K562 (cell line): ENCODE data around the gene C4A. TPM values are rescaled to one million over a fixed set of nuclear protein-coding genes. Genes with fewer than 3 reads are reported as not detected.
A peak's percentile ranks its signal among the peaks of the same experiment; 100 is the strongest.

Experiments
- ELF4 ChIP-seq: fragments of 450-650 bp; formaldehyde crosslinking; IDR thresholded peaks from 2 replicates; pipeline ENCODE4 v1.4.0; 2022; ENCODE audit warnings: missing genetic modification characterization
- FOS ChIP-seq: IDR thresholded peaks from 3 replicates; pipeline ENCODE4 v1.6.1; 2011; ENCODE audit not compliant: insufficient read length; ENCODE audit errors: extremely low read depth
- HDAC1 ChIP-seq, 2 experiments: fragments of 450-650 bp; IDR thresholded peaks; 2 replicates each; pipeline ENCODE4 v1.6.1; 2016 to 2017; ENCODE audit warnings: inconsistent platforms in 1 of 2, mild to moderate bottlenecking in 1 of 2, moderate library complexity in 1 of 2
- HDAC8 ChIP-seq: fragments of 450-650 bp; IDR thresholded peaks from 2 replicates; pipeline ENCODE4 v1.6.1; 2016; ENCODE audit warnings: mild to moderate bottlenecking, missing genetic modification characterization, moderate library complexity, missing compliant biosample characterization
- HSF4 ChIP-seq: fragments of 250-450 bp; sonication (Bioruptor Pico); IDR thresholded peaks from 2 replicates; pipeline ENCODE4 v2.1.2; 2022; ENCODE audit warnings: mild to moderate bottlenecking, moderate library complexity, borderline replicate concordance
- KLF1 ChIP-seq: fragments of 450-650 bp; IDR thresholded peaks from 2 replicates; pipeline ENCODE4 v1.6.1; 2016; ENCODE audit warnings: missing genetic modification characterization, missing compliant biosample characterization
- MBD2 ChIP-seq: sonication (generic); IDR thresholded peaks from 2 replicates; pipeline ENCODE4 v1.6.1; 2016; ENCODE audit warnings: low read depth, borderline replicate concordance
- NRF1 ChIP-seq, 2 experiments: fragments of 450-650 bp; IDR thresholded peaks in 1 of 2; conservative IDR thresholded peaks in 1 of 2; 2 replicates each; pipeline ENCODE4 v1.6.1; 2014; ENCODE audit warnings: mild to moderate bottlenecking in 2 of 2
- OTX1 ChIP-seq: fragments of 450-650 bp; formaldehyde crosslinking; IDR thresholded peaks from 2 replicates; pipeline ENCODE4 v1.4.0; 2022; ENCODE audit warnings: mild to moderate bottlenecking
- TBP ChIP-seq: optimal IDR thresholded peaks from 2 replicates; pipeline ENCODE3; 2011; ENCODE audit warnings: low read depth, low read length, improper control_type of control experiment
- TEAD4 ChIP-seq, 2 experiments: sonication (generic) in 1 of 2; formaldehyde crosslinking in 1 of 2; IDR thresholded peaks; 2 replicates each; pipeline versions ENCODE4 v1.6.1 to v1.8.0; 2012 to 2022; ENCODE audit warnings: borderline replicate concordance in 1 of 2, inconsistent platforms in 1 of 2, low read length in 1 of 2, mild to moderate bottlenecking in 1 of 2, missing genetic modification reagents in 1 of 2
- TRIM24 ChIP-seq, 2 experiments: fragments of 450-650 bp; IDR thresholded peaks; 2 replicates each; pipeline ENCODE4 v1.6.1; 2016
- YBX1 ChIP-seq: fragments of 450-650 bp; IDR thresholded peaks from 2 replicates; pipeline ENCODE4 v1.7.1; 2016; ENCODE audit warnings: mild to moderate bottlenecking
- ZNF511 ChIP-seq: sonication (generic); formaldehyde crosslinking; IDR thresholded peaks from 2 replicates; pipeline ENCODE4 v1.8.0; 2022; ENCODE audit warnings: mild to moderate bottlenecking, missing genetic modification reagents
- polyA plus RNA-seq, 8 experiments: library from polyadenylated mRNA; depleted of rRNA in 4 of 8; stranded (reverse) in 5 of 8; unstranded in 3 of 8; fragments of >200 nt; fragmentation: Nextera tagmentation in 2 of 8; fragmentation: Illumina TruSeq in 1 of 8; extraction: Ambion mirVana in 2 of 8; extraction: Trizol in 1 of 8; gene quantifications; 2 replicates each; pipeline versions ENCODE4 v1.2.1 to v1.2.3, GENCODE V29; 2011 to 2014; ENCODE audit warnings: inconsistent platforms in 1 of 8, missing spikeins in 1 of 8
- total RNA-seq, 7 experiments: library from RNA; depleted of rRNA in 6 of 7; stranded (reverse); fragments of >200 nt in 6 of 7; fragmentation: Illumina TruSeq in 2 of 7; extraction: Trizol in 2 of 7; gene quantifications; 2 replicates each; pipeline versions ENCODE4 v1.2.1 to v1.2.3, GENCODE V29; 2011 to 2021; ENCODE audit warnings: low replicate concordance in 1 of 7
- TF ChIP-seq, protein P1 (sequence below): fragments of 450-650 bp; IDR thresholded peaks from 2 replicates; pipeline ENCODE4 v1.6.1; 2016; ENCODE audit warnings: low read depth
- TF ChIP-seq, protein P2 (sequence below): fragments of 450-650 bp; IDR thresholded peaks from 2 replicates; pipeline ENCODE4 v1.7.0; 2016; ENCODE audit warnings: borderline replicate concordance
- TF ChIP-seq, protein P3 (sequence below): sonication (generic); formaldehyde crosslinking; IDR thresholded peaks from 2 replicates; pipeline ENCODE4 v1.8.0; 2022; ENCODE audit warnings: mild to moderate bottlenecking, missing genetic modification reagents

Gene C4A
- total and polyA plus RNA-seq, 9 of the 15 experiments (the other 6 are each of a cell fraction or from before 2014, with no cell fraction given), result 0.27 to 7.6 (median 5.0) TPM

GRCh38 chr6:31972709-31973350, 9.0 kb upstream of the C4A start (continued):
- TF ChIP-seq, protein P1, sequence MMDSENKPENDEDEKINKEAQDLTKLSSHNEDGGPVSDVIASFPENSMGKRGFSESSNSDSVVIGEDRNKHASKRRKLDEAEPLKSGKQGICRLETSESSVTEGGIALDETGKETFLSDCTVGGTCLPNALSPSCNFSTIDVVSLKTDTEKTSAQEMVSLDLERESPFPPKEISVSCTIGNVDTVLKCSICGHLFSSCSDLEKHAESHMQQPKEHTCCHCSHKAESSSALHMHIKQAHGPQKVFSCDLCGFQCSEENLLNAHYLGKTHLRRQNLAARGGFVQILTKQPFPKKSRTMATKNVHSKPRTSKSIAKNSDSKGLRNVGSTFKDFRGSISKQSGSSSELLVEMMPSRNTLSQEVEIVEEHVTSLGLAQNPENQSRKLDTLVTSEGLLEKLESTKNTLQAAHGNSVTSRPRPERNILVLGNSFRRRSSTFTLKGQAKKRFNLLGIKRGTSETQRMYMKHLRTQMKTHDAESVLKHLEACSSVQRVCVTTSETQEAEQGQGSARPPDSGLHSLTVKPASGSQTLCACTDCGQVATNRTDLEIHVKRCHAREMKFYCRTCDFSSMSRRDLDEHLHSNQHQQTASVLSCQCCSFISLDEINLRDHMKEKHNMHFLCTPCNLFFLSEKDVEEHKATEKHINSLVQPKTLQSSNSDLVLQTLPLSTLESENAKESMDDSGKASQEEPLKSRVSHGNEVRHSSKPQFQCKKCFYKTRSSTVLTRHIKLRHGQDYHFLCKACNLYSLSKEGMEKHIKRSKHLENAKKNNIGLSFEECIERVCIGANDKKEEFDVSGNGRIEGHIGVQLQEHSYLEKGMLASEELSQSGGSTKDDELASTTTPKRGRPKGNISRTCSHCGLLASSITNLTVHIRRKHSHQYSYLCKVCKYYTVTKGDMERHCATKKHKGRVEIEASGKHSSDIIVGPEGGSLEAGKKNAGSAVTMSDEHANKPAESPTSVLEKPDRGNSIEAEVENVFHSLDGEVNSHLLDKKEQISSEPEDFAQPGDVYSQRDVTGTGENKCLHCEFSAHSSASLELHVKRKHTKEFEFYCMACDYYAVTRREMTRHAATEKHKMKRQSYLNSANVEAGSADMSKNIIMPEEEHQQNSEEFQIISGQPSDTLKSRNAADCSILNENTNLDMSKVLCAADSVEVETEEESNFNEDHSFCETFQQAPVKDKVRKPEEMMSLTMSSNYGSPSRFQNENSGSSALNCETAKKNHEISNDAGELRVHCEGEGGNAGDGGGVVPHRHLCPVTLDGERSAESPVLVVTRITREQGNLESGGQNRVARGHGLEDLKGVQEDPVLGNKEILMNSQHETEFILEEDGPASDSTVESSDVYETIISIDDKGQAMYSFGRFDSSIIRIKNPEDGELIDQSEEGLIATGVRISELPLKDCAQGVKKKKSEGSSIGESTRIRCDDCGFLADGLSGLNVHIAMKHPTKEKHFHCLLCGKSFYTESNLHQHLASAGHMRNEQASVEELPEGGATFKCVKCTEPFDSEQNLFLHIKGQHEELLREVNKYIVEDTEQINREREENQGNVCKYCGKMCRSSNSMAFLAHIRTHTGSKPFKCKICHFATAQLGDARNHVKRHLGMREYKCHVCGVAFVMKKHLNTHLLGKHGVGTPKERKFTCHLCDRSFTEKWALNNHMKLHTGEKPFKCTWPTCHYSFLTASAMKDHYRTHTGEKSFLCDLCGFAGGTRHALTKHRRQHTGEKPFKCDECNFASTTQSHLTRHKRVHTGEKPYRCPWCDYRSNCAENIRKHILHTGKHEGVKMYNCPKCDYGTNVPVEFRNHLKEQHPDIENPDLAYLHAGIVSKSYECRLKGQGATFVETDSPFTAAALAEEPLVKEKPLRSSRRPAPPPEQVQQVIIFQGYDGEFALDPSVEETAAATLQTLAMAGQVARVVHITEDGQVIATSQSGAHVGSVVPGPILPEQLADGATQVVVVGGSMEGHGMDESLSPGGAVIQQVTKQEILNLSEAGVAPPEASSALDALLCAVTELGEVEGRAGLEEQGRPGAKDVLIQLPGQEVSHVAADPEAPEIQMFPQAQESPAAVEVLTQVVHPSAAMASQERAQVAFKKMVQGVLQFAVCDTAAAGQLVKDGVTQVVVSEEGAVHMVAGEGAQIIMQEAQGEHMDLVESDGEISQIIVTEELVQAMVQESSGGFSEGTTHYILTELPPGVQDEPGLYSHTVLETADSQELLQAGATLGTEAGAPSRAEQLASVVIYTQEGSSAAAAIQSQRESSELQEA, result peak; percentile 41; the same call in 1 of the 2 replicates
- peak in 1 of 2 experiments; percentile 81; a peak in 2 of 4 replicates for TF ChIP-seq HDAC1 (IDR thresholded peaks at IDR 0.05)
- TF ChIP-seq, protein P2, sequence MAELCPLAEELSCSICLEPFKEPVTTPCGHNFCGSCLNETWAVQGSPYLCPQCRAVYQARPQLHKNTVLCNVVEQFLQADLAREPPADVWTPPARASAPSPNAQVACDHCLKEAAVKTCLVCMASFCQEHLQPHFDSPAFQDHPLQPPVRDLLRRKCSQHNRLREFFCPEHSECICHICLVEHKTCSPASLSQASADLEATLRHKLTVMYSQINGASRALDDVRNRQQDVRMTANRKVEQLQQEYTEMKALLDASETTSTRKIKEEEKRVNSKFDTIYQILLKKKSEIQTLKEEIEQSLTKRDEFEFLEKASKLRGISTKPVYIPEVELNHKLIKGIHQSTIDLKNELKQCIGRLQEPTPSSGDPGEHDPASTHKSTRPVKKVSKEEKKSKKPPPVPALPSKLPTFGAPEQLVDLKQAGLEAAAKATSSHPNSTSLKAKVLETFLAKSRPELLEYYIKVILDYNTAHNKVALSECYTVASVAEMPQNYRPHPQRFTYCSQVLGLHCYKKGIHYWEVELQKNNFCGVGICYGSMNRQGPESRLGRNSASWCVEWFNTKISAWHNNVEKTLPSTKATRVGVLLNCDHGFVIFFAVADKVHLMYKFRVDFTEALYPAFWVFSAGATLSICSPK, result 0 out of 2 replicates have a peak, but pooled peaks have one; percentile 28
- TF ChIP-seq TRIM24 (IDR thresholded peaks at IDR 0.05), result peak in 1 of 2 experiments; percentile 14; a peak in 1 of 4 replicates
- TF ChIP-seq ELF4, result peak; percentile 93
- TF ChIP-seq, protein P3, sequence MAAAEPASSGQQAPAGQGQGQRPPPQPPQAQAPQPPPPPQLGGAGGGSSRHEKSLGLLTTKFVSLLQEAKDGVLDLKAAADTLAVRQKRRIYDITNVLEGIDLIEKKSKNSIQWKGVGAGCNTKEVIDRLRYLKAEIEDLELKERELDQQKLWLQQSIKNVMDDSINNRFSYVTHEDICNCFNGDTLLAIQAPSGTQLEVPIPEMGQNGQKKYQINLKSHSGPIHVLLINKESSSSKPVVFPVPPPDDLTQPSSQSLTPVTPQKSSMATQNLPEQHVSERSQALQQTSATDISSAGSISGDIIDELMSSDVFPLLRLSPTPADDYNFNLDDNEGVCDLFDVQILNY (CRISPR knock-in tag), result no peak; the same call in none of the 2 replicates
- TF ChIP-seq OTX1 (CRISPR knock-in tag), result peak; percentile 87
- TF ChIP-seq YBX1, result no peak
- no peak for TF ChIP-seq KLF1
- peak; percentile 91; the same call in 1 of the 2 replicates for TF ChIP-seq ZNF511 (CRISPR knock-in tag)
- no peak for TF ChIP-seq MBD2
- TF ChIP-seq HSF4 (CRISPR knock-in tag), result peak; percentile 47; the same call in 1 of the 2 replicates
- TF ChIP-seq NRF1 (conservative IDR thresholded peaks at IDR 0.05 in 1 of 2, IDR thresholded peaks at IDR 0.05 in 1 of 2), result peak in 1 of 2 experiments; percentile 3; a peak in 2 of 4 replicates
- peak; percentile 47 for TF ChIP-seq TBP
- peak; percentile 72 for TF ChIP-seq HDAC8 (tag)
- TF ChIP-seq TEAD4 (IDR thresholded peaks at IDR 0.05; ENCODE audit: low read length), result no peak; the same call in 1 of the 2 replicates
- no peak for TF ChIP-seq TEAD4 (CRISPR knock-in tag; IDR thresholded peaks at IDR 0.05; ENCODE audit: borderline replicate concordance)
- peak; percentile 27 for TF ChIP-seq FOS
